ENCODE measurements around the gene NCBP1. TPM values are rescaled to one million over a fixed set of nuclear protein-coding genes. Genes with fewer than 3 reads are reported as not detected.

The NCBP1 gene
- total RNA-seq, 1 donor from 2014 or later: 23.9 TPM

DNA sequence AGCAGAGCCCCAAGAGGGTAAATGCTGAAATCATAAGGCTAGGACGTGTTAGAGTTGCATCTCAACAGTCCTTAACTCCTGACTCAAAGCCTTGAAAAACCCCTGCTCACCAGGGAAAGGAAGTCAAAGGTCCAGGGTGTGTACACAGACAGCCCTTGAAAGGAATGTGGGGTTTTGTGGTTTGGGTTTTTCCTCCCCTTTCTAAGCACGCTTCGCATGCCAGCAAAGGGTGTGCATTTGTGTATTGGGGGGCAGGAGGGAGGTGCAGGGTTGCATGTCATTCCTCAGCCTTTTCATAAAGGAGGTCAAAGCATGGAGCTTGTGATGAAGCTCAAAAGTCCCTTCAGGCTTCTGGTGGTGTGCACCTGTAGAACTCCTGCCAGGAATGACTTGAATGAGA is 80.8 kb downstream of the NCBP1 start:
- no peak for DNase-seq (ENCODE audit: low spot score)

GRCh38 chr9:97717866-97718265 is 84.2 kb downstream of the NCBP1 start:
- no peak for DNase-seq (ENCODE audit: low spot score)

- DNase-seq (ENCODE audit: low spot score): no peak
Observed at GRCh38 chr9:97721396-97721795, 87.8 kb downstream of the NCBP1 start.

- DNase-seq (ENCODE audit: low spot score): no peak
Observed at GRCh38 chr9:97722331-97722730, 88.7 kb downstream of the NCBP1 start.

Other genes starting within 250 kb of the NCBP1 start
- 25.7 TPM for gene TDRD7, start 221.7 kb upstream of the NCBP1 start, total RNA-seq
- gene TMOD1, start 132.2 kb upstream of the NCBP1 start, total RNA-seq: 11.4 TPM
- 21.6 TPM for gene TSTD2, start 453 bp upstream of the NCBP1 start, total RNA-seq
- gene XPA, start 63.5 kb downstream of the NCBP1 start, total RNA-seq: 13.5 TPM
- gene FOXE1, start 219.4 kb downstream of the NCBP1 start, total RNA-seq: not detected

Measured in mucosa of gallbladder (tissue), 1 donor.